DOHH2 (cell line): Measurements from ENCODE around the gene GPR132.

Source experiments
- EZH2phosphoT487 ChIP-seq: fragments of 200-600 bp; sonication (generic); IDR thresholded peaks from 2 replicates; pipeline ENCODE4 v1.6.1; 2017; ENCODE audit warnings: borderline replicate concordance, mild to moderate bottlenecking, antibody characterized with exemption, low read length, moderate library complexity, mixed read lengths
- TF ChIP-seq, protein P1 (sequence below): fragments of 200-600 bp; sonication (generic); IDR thresholded peaks from one replicate; pipeline ENCODE4 v1.5.1; 2014; ENCODE audit warnings: antibody characterized with exemption, mild to moderate bottlenecking, low read depth, low read length; ENCODE audit not compliant: poor library complexity, severe bottlenecking

DNA sequence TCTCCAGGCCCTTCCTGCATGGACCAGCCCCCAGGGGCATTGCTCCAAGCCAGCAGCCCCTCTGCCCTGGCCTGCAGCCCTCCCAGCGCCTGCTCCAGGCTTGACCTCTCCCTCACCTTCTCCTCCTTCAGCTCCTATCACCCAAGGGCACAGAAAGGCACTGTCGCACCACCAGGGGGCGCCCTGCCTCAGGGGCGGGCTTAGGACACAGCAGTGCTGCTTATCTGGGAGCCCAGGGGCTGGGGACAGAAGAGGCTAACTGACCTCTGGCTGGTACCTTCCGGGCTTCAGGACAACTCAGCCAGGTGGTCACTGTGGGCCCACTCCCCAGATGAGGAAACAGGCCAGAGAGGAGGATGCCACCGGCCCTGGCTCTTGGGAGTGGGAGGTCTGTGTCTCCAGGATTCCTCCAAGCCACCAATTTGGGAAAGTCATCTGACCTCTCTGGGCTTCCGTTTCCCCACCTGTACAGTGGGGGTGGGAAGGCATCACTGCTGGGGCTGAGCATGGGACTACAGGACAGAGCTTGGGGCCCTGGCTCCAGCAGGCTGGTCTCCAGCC lies 25.3 kb upstream of the GPR132 start:
- TF ChIP-seq, protein P1, sequence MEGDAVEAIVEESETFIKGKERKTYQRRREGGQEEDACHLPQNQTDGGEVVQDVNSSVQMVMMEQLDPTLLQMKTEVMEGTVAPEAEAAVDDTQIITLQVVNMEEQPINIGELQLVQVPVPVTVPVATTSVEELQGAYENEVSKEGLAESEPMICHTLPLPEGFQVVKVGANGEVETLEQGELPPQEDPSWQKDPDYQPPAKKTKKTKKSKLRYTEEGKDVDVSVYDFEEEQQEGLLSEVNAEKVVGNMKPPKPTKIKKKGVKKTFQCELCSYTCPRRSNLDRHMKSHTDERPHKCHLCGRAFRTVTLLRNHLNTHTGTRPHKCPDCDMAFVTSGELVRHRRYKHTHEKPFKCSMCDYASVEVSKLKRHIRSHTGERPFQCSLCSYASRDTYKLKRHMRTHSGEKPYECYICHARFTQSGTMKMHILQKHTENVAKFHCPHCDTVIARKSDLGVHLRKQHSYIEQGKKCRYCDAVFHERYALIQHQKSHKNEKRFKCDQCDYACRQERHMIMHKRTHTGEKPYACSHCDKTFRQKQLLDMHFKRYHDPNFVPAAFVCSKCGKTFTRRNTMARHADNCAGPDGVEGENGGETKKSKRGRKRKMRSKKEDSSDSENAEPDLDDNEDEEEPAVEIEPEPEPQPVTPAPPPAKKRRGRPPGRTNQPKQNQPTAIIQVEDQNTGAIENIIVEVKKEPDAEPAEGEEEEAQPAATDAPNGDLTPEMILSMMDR = peak; percentile 98
- TF ChIP-seq EZH2phosphoT487 = no peak
